GM12801 (cell line): ENCODE data around the gene BPNT1.

Source experiments
- CTCF ChIP-seq: IDR thresholded peaks from one replicate; pipeline ENCODE4 v1.5.1; 2011; ENCODE audit warnings: control low read depth; ENCODE audit not compliant: insufficient read length; ENCODE audit errors: extremely low read depth

Gene BPNT1

GRCh38 chr1:220093361-220094015, 3.9 kb upstream of the BPNT1 start:
- no peak for TF ChIP-seq CTCF

- TF ChIP-seq CTCF, result no peak
Observed at GRCh38 chr1:220092694-220093093, 3.1 kb upstream of the BPNT1 start.

DNA sequence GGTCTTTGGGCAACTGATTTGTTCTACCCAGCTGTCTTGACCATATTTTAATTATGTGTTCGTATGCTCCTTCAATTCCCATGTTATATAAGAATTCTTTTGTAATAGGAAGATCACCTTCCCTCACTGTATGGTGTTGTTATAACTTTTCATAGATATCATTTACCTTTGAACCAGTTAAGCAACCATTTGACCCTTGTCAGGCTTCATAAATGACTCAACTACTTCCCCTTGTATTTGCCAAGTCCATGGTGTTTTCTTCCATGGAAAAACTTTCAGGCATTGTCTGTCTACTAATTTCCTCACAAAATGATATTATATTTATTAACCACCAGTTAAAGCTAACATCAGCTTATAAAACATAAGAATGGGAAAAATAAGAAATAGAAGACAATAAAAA, 5.1 kb downstream of the BPNT1 start:
- no peak for TF ChIP-seq CTCF

- no peak for TF ChIP-seq CTCF
Observed at GRCh38 chr1:220077887-220078286, 11.7 kb downstream of the BPNT1 start.

GRCh38 chr1:220076861-220077762, 12.5 kb downstream of the BPNT1 start:
- no peak for TF ChIP-seq CTCF

GRCh38 chr1:220067269-220068204, 22.1 kb downstream of the BPNT1 start:
- no peak for TF ChIP-seq CTCF

DNA sequence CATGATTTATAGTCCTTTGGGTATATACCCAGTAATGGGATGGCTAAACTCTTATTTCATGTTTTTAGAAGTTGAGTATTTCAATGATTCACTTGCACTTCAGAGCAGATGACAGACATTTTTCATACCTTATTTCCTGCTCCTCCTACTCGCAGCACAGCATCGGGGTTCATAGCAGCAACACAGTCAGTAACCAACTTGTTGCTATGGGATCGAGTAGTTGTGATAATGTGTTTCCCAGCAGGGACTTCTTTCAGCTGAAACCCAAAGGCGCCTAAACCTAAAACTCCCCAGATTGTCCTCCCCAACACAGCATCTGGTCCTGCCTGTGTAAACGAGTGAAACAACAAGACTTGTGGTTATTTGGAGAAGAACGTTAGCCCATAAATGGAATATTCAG, 27.0 kb downstream of the BPNT1 start:
- no peak for TF ChIP-seq CTCF
